Spleen (tissue), 7 donors: ENCODE measurements around the gene DGKB.

Experiments
- CTCF ChIP-seq, 11 experiments: fragments of 200-600 bp in 7 of 11; fragments of 450-650 bp in 4 of 11; sonication (generic) in 4 of 11; IDR thresholded peaks in 8 of 11; conservative IDR thresholded peaks in 3 of 11; 1 replicate in 7 of 11; 2 replicates in 4 of 11; pipeline versions ENCODE4 v1.4.0 to v1.8.0; 2016 to 2021; ENCODE audit warnings: antibody characterized with exemption in 11 of 11, inconsistent platforms in 4 of 11, mild to moderate bottlenecking in 1 of 11
- POLR2A ChIP-seq, 3 donors: fragments of 450-650 bp; IDR thresholded peaks; one replicate each; pipeline ENCODE4 v1.5.1; 2017; ENCODE audit warnings: antibody characterized with exemption in 3 of 3, mild to moderate bottlenecking in 1 of 3
- donor health status: DM: no; HTN: no; CAD: no; lungs with moderate emphysema.
- donor health status: DM: no; HTN: no; CAD: no.
- donor health status: DM: no; HTN: no; CAD: no.

GRCh38 chr7:14144109-14144508, 758.4 kb downstream of the DGKB start:
- no peak for TF ChIP-seq POLR2A (IDR thresholded peaks at IDR 0.05)
- TF ChIP-seq CTCF (IDR thresholded peaks at IDR 0.05 in 8 of 11, conservative IDR thresholded peaks at IDR 0.05 in 3 of 11) = no peak
